Measurements from ENCODE around the gene SUSD1. TPM values are rescaled to one million over a fixed set of nuclear protein-coding genes. Genes with fewer than 3 reads are reported as not detected.
A peak's percentile ranks its signal among the peaks of the same experiment; 100 is the strongest.
"Not testable (repeated sequence)": the region's sequence is repeated elsewhere in the genome, so short reads cannot be mapped to it uniquely, and the experiment has no call there.

SUSD1 gene
- polyA plus RNA-seq, 1 experiment = 24.2 TPM

GRCh38 chr9:112074250-112075008, 100.7 kb downstream of the SUSD1 start:
- DNase-seq (ENCODE audit: low read depth, low spot score) = peak; percentile 87
- Histone ChIP-seq H3K4me3 (ENCODE audit: low read depth, low read length) (no peak overlapping the region), H3K27me3 (ENCODE audit: control insufficient read depth, insufficient read depth, low read length) (no peaks in the 10 kb centered on the region), H3K9me3 (ENCODE audit: control insufficient read depth, insufficient read depth, low read length) (no peaks in the 10 kb centered on the region), H3K27ac (ENCODE audit: low read depth, low read length) (peak overlapping the region; percentile 94)
- POLR2A ChIA-PET = interaction anchor here (0.6 to 2.4 kb wide), 23 partner anchors 9 to 1063 kb away, joined by 3 to 20 read pairs (median 4); partner anchors contain the start of genes DNAJC25 and PTGR1
- peak; percentile 98 for TF ChIP-seq CTCF (IDR thresholded peaks at IDR 0.05; ENCODE audit: low read depth, low read length)
- CTCF ChIA-PET = interaction anchor here (0.6 to 5.1 kb wide), 72 partner anchors 9 to 1406 kb away, joined by 3 to 219 read pairs (median 4); partner anchors contain the start of gene UGCG

- peak overlapping the region; percentile 94 for H3K27ac ChIP-seq (ENCODE audit: low read depth, low read length)
- DNase-seq (ENCODE audit: low read depth, low spot score); H3K27me3 ChIP-seq (ENCODE audit: control insufficient read depth, insufficient read depth, low read length); H3K9me3 ChIP-seq (ENCODE audit: control insufficient read depth, insufficient read depth, low read length); H3K4me3 ChIP-seq (ENCODE audit: low read depth, low read length): not testable (repeated sequence)
- POLR2A ChIA-PET = interaction anchor here (0.6 to 2.4 kb wide), 9 partner anchors 23 to 177 kb away, joined by 3 to 20 read pairs (median 4); partner anchors contain the start of gene UGCG
- CTCF ChIA-PET = interaction anchor here (0.7 to 5.1 kb wide), 20 partner anchors 21 to 475 kb away, joined by 3 to 219 read pairs (median 4); partner anchors contain the start of gene UGCG
These were observed 101.4 kb downstream of the SUSD1 start for GRCh38 chr9:112073639-112074173.

GRCh38 chr9:112072721-112073638, 102.1 kb downstream of the SUSD1 start:
- ChIA-PET POLR2A (interaction anchor here (0.6 to 2.4 kb wide), 4 partner anchors 12 to 176 kb away, joined by 3 to 20 read pairs (median 4); partner anchors contain the start of gene UGCG), CTCF (interaction anchor here (1.3 to 5.1 kb wide), 2 partner anchors 147 to 313 kb away, joined by 10 to 219 read pairs; no protein-coding TSS in a partner anchor)
- Histone ChIP-seq H3K27me3 (ENCODE audit: control insufficient read depth, insufficient read depth, low read length) (no peaks in the 10 kb centered on the region), H3K27ac (ENCODE audit: low read depth, low read length) (peak overlapping the region; percentile 97), H3K4me3 (ENCODE audit: low read depth, low read length) (no peak overlapping the region), H3K9me3 (ENCODE audit: control insufficient read depth, insufficient read depth, low read length) (no peaks in the 10 kb centered on the region)
- no peak for TF ChIP-seq CTCF (IDR thresholded peaks at IDR 0.05; ENCODE audit: low read depth, low read length)
- DNase-seq (ENCODE audit: low read depth, low spot score) = peak; percentile 92

GRCh38 chr9:112069318-112070169, 105.6 kb downstream of the SUSD1 start:
- Histone ChIP-seq H3K27ac (ENCODE audit: low read depth, low read length) (no peak overlapping the region), H3K27me3 (ENCODE audit: control insufficient read depth, insufficient read depth, low read length) (no peaks in the 10 kb centered on the region), H3K9me3 (ENCODE audit: control insufficient read depth, insufficient read depth, low read length) (no peaks in the 10 kb centered on the region; the same call in 1 of the 2 replicates), H3K4me3 (ENCODE audit: low read depth, low read length) (no peak overlapping the region)
- CTCF ChIA-PET = no interaction called here
- POLR2A ChIA-PET = no interaction called here
- TF ChIP-seq CTCF (IDR thresholded peaks at IDR 0.05; ENCODE audit: low read depth, low read length) = no peak
- DNase-seq (ENCODE audit: low read depth, low spot score) = no peak
